T-helper 2 cell (primary cell): ENCODE data around the gene ANKRD11.
"Not testable (repeated sequence)": the region's sequence is repeated elsewhere in the genome, so short reads cannot be mapped to it uniquely, and the experiment has no call there.

Experiments used
- DNase-seq, 5 experiments: peaks; one replicate each; pipeline versions ENCODE4 v3.0.0 to v3.0.0-alpha.2; 2012 to 2022

Gene ANKRD11

GRCh38 chr16:89343501-89344457 lies 146.6 kb downstream of the ANKRD11 start:
- DNase-seq = no peak

DNA sequence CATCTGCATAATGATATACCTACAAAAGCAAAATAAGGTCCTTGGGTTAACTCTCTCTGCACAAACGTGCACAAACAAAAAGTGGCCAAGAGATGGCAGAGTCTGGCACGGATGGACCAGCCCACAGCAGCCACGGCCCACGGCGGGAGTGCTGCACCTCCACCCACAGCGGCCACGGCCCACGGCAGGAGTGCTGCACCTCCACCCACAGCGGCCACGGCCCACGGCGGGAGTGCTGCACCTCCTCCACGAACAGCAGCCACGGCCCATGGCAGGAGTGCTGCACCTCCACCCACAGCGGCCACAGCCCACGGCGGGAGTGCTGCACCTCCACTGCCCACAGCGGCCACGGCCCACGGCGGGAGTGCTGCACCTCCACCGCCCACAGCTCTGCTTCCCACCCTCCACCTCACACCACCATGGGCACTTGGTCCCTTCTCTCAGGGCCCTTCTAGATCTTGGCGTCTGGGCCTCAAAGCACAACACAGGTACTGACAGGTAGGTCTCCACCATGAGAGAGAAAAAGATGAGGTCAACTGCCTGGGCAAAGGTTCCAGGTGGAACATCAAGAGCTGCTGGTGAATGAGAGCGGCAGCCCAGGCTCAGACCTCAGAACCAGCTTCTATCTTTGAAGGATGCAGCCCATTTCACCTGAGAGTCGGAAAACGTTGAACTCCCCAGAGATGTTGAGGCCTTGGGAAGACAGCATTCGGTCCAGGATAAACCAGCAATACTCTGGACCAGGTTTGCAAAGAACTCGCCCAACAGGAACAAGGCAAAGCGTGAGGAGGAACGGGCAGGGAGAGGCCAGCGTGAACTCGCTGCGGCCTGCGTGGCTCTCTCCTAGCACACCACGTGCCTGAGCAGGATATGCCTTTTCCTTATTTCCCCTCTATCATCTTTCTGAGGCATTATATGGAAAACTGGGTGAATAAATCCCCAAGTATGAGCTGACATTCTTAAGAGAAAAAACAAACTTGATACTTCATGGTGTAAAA lies 148.4 kb downstream of the ANKRD11 start:
- DNase-seq = peak in 1 of 5 experiments; percentile 72

- no peak for DNase-seq
Observed at GRCh38 chr16:89341279-89341678, 149.1 kb downstream of the ANKRD11 start.

- DNase-seq = no peak
Observed at GRCh38 chr16:89338863-89339262, 151.5 kb downstream of the ANKRD11 start.

DNA sequence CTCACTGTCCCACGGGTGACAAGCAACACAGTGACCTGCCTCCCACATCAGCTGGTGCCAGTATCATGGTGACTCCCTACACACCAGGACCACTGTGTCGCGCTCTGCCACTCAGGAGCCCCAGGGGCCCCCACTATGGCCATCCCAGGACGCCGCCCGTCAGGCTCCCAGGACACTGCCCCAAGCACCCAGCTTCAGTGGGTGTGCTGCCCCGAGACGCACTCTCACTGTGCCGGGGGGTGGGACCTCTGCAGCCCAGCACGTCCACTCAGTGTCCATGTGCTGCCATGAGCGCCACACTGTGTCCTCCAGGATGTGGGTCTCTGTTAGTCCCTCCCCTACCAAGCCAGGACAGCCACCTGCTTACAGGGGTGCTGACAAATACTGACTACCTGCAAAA lies 152.4 kb downstream of the ANKRD11 start:
- DNase-seq = no peak

DNA sequence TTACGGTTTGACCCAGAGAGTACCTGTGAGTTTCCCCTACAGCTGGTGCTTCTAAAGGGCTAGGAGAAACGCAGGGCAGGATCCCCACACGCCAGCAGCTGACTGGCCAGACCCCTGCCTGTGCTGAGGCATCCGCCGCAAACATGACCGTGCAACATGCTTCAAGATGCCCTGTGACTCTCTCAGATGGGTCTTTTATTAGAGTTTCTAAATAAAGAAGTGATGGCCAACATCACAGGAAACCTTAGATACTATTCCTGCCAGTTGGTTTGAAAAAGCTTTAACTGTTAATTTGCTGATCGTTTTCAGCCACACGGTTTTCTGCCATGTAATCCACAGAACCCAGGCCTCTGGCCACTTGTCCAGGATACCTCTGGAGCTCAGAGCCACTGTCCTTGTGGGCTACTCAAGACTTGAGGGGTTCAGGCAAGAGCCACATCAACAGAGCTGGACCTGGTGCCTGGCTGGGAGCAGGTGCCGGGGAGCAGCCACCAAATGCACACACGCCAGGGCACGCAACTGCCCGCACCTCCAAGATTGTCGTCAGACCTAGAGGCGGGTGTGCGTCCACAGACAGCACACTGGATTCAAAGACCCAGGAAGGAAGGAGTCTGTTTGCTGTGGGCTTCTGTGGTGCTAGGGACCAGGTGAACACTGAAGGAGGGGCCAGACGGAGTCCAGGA lies 154.4 kb downstream of the ANKRD11 start:
- DNase-seq = no peak

- no peak for DNase-seq
Observed at GRCh38 chr16:89334988-89335802, 155.2 kb downstream of the ANKRD11 start.

GRCh38 chr16:89334461-89334860 lies 155.9 kb downstream of the ANKRD11 start:
- DNase-seq = no peak

DNA sequence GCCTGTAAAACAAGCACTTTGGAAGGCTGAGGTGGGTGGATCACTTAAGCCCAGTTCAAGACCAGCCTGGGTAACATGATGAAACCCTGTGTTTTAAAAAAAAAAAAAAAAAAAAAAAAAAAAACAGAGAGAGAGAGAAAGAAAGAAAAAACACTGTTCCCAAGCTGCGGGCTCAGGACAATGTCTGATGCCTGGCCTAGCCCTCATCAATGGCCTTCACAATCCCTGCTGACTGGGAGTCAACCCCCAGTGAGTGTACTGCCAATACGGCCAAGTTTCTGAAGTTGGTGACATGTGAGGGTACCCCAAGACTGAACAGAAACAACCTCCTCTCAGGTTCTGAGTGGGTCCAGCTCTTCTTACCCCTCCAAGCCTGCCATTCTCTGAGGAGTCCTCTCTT lies 156.3 kb downstream of the ANKRD11 start:
- no peak for DNase-seq

DNA sequence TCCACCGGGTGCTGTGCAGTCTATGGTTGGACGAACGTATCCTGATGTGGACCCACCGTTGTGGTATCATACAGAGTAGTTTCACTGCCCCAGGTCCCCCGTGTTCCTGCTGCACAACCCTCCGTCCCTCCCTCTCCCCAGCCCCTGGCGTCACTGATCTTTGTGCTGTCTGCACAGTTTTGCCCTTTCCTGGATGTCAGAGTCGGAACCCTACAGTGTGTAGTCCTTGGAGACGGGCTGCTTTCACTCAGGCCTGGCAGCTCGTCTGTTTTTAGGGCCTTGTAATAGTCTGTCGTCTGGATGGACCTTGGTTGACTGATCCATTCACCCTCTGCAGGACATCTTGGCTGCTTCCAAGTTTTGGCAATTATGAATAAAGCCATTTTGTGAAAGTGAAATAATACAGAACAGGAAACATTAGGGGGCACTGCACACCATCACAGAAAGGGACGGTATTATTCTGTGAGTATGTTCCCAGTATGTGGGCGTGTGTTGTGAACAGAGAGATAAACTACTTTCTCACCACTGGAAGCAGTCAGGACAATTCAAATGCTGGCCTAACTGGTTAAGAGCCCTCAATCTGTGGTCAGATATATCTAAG lies 156.9 kb downstream of the ANKRD11 start:
- DNase-seq = peak in 2 of 5 experiments; percentile 24 to 68

- no peak for DNase-seq
Observed at GRCh38 chr16:89332902-89333245, 157.5 kb downstream of the ANKRD11 start.

DNA sequence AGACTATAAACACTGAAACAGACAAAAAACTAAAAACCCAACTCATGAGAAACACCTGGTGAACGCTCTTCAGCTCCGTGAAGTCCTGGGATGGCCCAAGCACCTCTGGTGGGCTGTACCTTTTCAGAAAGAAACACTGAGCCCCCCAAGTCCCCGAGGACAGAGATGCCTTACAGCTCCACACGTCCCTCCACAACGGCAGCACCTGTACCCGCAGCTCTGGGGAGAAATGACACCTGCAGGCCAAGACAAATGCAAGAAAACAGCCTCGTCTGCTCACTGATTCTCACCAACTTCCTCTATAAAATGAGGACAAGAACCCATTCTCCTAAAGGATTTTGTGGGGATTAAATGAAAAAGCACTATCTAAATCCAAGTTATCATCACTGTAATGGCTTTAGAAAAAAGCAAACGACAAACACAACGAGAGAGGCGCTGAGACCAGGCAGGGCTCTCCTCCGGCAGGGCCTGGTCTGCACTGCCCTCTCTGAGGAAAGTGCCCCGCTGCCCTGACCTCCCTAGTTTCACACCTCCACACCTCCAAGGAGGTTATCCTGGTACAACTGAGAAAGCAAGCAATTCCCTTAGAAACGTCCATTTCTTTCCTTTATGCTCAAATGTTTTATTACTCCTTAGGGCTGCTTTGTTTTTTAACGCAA lies 158.0 kb downstream of the ANKRD11 start:
- DNase-seq = no peak

DNA sequence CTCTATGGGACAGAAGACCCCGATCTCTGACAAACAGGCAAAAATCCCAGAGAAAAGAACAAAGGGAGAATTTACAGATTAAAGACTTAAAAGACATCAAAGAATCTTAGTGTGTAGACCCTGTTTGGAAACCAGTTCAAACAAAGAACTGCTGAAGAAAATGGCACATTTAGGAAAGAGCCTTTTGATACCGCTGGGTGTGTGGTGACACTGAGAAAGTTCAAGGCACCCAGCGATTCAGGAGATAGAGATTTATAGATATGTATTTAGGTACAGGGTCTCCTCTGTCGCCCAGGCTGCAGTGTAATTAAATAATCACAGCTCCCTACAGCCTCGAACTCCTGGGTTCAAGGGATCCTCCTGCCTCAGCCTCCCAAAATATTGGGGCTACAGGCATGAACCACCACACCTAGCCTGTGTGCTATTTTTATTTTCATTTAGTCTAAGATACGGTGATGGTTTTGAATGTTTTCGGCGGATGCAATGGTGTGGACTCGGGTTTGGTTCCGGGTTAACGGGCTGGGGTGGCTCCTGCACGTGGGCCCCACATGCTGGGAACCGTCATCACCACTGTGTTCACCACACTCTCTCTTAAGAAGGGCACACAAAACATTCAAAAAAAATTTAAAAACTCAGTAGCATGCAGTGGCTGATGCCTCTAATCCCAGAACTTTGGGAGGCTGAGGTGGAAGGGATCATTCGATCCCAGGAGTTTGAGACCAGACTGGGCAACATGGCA lies 158.8 kb downstream of the ANKRD11 start:
- peak in 1 of 5 experiments; percentile 51 for DNase-seq

- peak in 3 of 5 experiments; percentile 48 to 73 (median 53) for DNase-seq
Observed at GRCh38 chr16:89330177-89330856, 160.0 kb downstream of the ANKRD11 start.

DNA sequence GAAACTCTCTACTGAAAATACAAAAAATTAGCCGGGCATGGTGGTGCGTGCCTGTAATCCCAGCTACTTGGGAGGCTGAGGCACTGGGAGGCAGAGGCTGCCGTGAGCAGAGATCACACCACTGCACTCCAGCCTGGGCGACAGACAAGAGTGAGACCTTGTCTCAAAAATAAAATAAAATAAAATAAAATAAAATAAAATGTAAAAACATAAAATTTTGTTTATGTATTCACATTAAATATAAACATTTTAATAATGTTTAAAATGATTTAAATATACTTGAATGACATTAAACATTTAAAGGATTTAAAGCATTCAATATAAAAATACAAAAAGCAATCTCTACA lies 160.6 kb downstream of the ANKRD11 start:
- not testable (repeated sequence) for DNase-seq

DNA sequence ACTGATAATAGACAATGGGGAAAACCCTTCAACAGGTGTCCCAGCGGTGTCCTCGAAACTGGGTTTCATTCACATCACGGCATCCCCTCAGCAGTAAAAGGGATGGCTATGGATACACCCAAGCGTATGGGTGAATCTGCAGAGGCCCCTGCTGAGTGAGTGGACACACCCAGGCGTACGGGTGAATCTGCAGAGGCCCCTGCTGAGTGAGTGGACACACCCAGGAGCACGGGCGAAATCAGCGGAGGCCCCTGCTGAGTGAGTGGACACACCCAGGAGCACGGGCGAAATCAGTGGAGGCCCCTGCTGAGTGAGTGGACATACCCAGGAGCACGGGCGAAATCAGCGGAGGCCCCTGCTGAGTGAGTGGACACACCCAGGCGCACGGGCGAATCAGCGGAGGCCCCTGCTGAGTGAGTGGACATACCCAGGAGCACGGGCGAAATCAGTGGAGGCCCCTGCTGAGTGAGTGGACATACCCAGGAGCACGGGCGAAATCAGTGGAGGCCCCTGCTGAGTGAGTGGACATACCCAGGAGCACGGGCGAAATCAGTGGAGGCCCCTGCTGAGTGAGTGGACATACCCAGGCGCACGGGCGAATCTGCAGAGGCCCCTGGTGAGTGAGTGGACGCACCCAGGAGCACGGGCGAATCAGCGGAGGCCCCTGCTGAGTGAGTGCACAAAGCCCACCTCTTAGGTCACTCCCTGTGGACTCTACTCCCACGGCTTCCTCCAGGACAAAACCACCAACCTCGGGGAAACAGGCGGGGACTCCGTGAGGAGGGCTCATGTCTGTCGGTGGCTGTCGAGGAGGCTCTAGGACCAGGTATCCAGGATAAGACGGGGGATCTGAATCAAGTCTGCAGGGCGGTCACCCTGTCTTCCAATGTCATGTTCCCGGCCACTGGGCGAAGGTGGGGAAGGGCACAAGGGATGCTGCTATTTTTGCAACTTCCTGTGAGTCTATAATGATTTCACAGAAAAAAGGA lies 161.7 kb downstream of the ANKRD11 start:
- DNase-seq = not testable (repeated sequence)

DNA sequence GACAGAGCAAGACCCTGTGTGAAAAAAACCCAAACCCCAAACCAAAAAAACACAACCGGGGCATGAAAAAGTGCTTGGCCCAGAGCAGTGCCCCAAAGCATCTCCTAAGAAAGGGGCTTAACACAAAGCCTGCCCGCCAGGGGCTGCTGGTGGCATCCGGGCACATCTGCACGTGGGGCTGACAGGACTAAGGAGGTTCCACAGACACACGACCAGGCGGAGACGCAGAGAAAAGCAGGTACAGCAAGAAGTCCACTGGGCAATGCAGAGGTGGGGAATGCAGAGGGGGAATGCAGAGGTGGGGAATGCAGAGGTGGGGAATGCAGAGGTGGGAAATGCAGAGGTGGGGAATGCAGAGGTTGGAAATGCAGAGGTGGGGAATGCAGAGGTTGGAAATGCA lies 163.6 kb downstream of the ANKRD11 start:
- no peak for DNase-seq

DNA sequence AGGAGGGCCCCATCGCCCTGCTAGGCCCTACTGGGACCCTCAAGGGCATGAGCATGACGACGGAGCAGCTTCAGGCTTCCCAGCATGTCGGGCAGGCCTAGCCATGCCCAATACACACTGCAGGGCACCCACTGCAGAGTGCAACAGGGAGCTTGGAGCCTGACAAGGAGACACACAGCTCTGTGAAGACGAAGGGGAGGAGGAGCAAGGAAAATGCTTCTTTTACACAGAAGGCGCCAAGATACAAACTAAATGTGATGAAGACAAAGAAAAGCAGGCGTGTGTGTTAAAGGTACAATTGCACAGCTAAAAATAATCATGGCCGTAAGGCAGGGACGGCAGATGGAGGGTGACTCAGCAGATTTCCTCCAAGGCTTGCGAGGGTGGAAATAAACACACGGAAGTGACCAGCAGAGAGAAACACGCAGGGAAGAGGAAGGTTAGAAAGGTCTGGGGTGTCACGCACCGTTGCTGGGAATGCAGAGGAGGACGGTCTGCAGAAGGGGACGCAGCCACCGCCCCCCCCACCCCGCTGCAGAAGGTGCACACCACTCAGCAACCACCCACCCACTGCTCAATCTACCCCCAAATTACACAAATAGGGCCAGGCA lies 164.4 kb downstream of the ANKRD11 start:
- peak in 1 of 5 experiments; percentile 62 for DNase-seq
